Stimulated activated CD8-positive, alpha-beta memory T cell treated with anti-CD3 and anti-CD28 coated beads, Interleukin-4, amount 100 ng/mL, for 4 hours (primary cell): Measurements from ENCODE around the gene LTK.

Experiments used
- DNase-seq, 2 donors: peaks; one replicate each; pipeline ENCODE4 v3.0.0-alpha.2; 2020; ENCODE audit warnings: low read depth in 2 of 2, low spot score in 1 of 2

The LTK gene

DNA sequence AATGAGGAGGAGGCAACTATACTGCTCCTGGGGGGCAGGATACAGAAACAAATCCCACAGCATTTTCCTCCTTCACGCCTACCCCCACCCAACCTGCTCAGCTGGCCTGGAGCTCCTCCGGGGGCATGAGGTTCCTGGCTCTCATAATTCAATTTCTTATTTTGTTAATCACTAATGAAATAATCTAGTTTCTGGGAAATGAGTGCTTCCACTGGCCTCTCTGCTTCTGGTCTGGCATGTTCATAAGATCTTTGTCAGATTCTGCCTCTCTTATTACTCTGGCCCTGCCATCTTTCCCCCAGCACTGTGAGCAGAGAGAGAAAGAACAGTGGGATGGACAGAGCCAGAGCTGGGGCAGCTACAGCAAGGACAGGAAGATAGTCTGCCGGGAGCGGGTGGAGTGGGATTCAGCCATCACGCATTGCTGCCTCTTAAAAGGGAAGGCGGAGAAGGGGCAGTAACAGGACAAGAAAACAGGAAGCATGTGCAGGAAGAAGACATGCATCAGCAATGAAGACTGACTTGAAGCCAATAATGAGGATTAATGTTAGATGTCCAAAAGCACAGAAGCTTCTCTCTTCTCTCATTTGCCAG, 16.8 kb upstream of the LTK start:
- DNase-seq: no peak

DNA sequence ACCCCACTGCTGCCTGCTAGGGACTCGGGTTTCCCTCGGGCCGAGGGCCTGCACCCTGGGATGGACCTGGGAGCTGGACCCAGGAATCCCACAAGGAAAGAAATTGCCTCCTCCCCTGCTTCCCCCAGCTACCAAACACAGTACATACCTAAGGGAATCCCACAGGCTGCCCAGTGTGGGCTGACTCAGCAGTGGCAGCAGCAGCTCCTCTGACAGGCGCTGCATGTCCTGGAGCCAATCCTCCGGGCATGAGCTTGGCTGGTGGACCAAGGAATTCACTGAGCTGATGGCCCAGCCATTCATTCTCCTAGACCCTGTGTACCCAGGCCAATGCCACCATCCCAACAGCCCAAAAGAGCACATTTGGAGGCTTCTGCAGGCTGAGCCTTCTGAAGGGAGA, 9.5 kb upstream of the LTK start:
- DNase-seq: no peak

DNA sequence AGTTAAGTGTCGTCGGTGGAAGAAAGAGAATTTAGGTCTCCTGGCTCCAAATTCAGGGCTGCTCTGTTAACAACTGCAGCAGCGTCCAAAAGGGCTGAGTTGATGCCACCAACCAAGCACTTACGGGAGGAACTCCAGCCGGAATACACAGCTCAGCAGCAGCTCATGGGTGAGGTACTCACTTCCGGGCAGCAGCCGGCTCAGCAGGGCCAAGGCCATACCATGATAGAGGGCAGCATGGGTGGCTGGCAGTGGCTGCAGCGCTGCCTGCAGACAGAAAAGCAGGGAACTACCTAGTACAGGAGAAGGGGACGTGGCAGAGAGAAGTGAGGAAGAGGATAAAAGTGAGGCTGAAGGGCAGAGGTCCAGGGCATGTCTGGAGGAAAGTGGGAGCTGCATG, 8.0 kb upstream of the LTK start:
- DNase-seq: no peak

DNA sequence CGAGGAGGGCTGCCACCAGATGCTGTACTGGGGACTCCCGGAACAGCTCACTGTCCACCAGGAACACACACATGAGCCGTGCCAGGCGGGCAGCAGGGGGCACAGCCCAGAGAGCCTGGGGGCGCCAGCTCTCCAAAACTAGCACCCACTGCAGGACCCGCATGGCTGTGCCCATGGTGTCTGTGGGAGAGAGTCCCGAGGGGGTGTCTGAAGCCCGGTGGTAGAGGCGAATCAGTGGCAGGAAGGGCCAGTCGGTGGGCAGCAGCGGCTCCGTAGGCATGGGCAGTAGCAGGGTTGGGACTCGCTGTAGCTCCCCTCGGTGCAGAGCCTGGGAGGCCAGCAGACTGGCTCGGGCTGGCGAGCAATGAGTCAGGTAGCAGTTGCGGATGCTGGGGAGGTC, 7.0 kb upstream of the LTK start:
- DNase-seq: no peak

DNA sequence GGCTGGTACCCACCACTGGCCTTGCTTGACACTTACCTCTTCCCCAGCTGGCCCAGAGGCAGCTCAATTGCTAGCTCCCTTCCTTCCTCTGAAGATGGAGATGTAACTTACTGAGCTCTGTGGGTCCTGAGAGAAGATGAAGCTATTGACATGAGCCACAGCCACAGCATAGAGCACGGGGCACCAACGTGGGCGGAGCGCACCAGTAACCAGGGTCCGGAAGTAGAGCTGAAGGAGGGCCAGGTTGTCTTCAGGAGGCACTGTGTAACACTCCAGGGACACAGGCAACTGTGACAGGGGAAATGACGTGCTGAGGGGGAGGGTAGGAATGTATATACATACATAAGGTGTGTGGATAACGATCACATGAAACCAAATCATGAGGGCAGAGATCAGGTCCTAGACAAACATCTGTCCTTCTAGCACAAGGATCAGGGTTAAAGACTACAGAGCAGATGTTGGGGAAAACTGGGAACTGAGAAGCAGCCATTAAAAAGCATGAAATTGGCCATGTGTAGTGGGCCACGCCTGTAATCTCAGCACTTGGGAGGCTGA, 4.3 kb upstream of the LTK start:
- no peak for DNase-seq

DNA sequence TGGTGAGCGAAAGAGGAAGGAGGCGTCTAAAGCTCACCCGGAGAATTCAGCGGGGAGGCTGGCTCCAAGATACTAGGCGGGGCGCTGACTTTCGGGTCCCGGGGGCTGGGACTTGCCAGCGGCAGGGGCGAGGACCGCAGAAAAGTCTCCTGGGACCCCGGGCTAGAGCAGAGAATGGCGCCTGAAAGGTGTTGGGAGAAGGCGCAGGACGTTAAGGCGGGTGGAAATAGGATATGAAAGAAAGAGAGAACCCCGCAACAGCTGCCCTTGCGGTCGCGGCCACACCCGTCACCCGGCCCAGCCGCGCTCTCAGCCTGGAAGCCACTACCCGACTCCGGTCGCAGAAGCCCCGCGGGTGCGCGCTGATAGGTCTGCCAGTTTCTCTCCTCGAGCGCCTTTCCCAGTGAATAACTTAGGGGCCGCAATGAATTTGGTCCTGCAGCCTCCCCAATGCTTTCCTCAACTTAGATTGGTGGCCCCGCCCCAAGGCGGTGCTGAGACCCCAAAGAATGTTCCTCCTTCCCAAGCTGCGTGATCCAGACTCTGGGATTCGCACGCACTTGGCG, 604 bp downstream of the LTK start:
- DNase-seq: no peak

DNA sequence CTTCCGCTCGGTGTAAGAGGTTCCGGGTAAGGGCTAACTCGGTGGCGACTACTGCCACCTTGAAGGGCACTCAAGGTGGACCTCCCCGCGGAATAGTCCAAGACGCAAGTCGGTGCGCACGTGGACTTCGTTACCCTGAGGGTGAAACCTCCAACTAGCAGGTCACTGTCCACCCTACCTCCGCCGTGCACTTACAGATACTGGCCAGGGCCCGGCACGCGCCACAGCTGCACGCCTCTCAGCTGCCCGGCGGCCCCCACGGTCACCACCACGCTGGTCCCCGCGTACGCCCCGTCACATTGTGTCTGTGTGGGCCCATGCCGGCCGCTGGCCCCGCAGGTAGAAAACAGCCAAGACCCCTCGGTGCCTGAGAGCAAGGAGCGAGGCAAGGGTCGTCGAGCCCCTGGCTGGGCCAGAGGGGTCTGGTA, 1.1 kb downstream of the LTK start:
- DNase-seq: no peak

DNA sequence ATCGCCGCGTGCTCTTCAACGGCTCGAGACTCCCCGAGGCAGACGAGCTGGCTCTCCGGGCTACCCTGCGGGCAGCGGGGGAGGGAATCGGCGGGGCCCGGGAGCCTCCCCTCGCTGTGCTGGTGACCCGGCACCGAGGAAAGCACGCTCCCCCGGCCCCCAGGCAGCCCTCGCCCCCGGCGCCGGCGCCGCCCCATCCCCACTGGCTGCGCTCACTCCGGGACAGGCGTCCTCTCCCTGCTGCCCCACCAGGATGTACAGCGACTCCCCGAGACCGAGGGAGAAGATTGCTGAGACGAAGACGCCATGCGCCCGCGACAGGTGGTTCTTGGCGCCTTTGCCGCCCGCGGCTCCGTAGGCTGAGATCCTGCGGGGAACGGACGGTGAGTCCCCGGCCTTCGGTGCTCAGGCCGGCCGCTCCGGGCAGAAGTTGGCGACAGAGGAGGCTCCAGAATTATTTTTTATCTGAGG, 1.7 kb downstream of the LTK start:
- no peak for DNase-seq

DNA sequence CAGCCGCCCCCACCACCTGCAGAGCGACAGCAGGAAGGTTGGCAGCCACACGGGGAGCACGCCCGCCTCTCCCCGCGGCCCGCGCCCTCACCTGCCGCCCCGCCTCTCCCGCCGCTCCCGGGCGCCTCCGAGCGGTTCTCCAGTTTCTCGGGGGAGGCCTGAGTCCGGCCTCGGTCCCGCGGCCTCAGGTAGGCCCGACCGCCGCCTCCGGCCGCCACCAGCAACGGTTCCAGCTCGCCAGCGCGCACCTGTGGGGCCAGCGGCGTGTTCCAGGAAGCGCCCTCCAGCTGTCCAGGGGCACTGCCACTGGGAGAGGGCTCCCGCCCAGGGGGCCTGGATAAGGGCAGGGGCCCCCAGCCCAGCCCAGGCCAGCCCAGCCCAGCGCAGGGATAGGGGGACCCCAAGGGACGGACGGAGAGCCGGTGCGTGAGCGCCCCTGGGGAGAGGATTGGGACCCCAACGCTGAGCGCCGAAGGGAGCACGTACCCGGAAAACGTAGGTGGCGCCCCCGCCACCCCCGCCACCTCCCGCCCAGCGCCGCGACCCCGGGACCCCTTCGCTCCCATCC, 2.2 kb downstream of the LTK start:
- no peak for DNase-seq

DNA sequence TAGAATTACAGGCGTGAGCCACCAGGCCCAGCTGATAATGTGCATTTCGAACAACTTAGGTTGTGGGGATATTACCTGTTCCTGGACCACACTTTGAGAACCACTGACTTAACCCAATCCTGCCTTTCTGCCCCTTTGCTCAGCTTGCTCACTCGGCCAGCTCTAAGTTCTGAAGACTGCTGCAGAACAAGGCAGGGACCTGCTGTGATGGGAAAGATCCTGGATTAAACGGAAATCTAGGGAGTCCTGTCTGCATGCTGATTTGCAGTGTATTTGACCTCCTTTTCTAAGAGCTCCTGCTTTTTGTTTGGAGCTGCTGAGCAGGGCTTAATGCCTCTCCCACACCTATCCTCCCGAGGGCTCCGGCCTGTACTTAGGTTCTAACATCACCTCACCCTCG, 2.9 kb downstream of the LTK start:
- no peak for DNase-seq

DNA sequence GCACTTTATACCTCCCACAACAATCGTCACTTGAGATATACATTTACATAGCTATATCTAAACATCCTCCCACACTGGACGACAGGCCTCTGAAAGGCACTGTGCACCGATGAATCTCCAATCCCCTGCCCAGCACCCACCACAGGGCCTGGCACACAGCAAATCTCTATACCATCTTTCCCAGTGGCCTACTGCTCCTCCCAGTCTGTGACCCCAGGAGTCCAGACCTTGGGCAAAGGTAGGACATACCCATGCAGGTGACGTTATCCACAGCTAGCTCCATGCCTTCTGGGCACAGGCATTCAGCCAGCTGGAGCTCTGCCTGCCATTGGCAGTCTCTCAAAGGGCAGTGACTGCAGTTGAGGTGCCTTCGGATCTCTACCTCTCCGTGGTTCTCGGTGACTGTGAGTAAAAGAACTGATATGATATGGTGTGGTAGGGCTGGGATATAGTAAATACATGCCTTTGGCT, 5.8 kb downstream of the LTK start:
- no peak for DNase-seq

DNA sequence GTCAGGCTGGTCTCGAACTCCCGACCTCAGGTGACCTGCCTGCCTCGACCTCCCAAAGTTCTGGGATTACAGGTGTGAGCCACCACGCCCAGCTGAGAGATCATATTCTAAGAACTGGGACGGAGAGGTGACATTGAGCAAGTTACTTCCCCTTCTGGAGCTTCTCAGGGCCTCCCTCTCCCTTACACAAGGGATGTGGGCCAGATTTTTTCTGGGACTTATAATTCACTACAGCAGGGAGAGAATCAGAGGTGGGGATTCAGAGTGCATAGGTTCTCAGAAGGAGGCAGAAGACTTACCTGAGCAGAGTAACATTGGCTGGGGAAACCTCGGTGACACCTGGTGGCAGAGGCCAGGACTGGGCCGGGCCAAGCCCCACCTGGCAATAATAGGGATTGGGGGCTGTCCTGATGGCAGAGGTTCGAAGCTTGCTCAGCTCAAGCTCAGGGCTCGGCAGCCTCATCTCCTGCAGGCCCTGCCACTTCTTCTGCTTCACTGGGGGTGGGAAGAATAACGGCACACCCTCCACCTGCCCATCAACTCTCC, 6.8 kb downstream of the LTK start:
- DNase-seq: no peak

DNA sequence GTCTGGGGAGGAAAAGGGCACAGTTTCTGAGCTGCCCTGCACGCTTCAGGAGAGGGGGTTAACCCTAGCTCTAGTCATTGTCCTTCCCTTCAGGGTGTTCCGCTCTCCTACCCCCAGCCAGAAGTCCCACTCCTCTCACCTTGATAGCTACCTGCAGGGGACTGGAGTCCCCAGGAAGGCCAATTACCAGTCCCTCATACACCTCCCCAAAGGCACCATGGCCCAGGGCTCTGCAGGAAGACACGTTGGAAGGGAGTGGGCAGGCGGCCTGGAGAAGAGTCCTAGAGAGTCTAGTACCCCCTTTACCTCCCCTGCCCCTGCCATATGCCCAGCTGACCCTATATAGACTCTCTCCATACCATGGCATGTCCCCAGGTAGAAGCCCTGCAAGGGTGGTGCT, 7.9 kb downstream of the LTK start:
- no peak for DNase-seq

DNA sequence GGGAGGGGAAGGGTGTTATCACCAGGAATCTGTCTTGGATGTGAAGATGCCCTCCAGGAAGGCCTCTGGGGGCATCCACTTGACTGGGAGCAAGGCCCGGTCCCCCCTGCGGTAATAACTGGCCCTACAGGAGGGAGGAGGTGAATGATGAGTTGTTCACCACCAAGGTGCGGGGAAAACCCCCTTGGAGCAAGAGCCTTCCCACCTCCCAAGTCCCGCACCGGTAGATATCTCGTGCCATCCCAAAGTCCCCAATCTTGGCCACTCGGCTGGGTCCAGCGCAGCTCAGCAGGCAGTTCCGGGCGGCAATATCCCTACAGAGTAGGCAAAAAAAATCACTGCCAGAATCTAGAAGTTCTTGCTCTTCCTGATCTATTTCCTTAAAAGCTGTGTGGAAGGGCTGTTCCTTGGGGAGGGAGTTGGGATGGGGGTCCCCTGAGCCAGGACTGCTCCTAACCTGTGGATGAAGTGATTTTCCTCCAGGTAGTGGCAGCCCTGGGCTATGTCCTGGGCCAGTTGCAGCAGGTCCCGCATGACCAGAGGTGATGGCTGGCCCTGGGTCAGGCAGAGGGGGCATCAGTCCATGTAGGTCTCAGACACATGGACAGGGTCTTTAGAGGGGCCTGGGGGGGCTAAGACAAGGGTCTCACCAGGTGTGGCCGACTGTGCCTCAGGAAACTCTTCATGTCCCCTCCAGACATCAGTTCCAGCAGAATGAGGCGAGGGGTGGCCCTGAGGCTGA, 8.7 kb downstream of the LTK start:
- DNase-seq: no peak

DNA sequence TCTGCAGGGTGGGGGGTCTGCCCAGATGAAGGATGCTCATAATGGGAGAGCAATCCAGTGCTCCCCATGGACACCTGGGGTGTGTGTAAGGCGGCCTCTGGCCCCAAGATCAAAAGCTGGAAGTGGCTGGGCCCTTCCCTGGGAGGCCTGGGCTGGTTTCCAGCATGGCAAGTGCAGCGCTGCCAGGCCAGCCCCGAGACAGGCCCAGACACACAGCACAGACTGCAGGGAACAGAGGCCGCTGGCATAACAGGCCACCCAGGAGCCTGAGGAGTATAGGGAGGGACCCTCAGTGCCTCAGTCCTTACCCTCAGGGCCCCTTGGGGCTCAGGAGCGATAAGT, 10.0 kb downstream of the LTK start:
- no peak for DNase-seq

DNA sequence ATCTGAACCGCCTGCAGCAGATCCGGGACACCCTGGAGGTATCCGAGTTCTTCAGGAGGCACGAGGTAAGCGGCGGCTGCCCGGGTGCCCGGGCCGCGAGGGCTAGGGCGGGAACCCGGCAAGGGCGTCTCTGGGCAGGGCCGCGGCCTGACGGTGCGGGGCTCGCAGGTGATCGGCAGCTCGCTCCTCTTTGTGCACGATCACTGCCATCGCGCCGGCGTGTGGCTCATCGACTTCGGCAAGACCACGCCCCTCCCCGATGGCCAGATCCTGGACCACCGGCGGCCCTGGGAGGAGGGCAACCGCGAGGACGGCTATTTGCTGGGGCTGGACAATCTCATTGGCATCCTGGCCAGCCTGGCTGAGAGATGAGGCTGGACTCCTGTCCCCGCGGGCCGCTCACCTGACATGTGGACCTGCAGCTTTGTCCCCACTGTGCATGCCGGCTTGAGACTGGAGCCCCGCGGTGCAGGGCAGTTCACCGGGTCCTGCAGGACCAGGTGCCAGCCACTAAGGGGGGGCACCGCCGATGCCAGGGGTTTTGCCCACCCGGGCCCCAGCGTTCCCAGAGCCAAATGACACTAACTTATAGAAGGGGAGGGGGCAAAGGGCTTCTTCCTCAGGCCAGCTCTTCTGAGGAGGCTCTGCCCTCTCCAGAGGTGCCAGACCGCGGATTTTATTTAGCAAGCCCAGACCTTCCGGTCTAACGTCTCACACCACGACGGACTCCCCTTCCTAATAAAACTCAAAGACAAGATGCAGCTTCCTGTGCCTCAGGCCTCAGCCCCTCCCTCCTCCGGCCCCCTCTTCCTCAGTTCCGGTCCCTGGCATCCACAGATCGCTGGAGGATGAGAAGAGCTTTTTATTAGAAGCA, 10.6 kb downstream of the LTK start:
- DNase-seq: no peak

DNA sequence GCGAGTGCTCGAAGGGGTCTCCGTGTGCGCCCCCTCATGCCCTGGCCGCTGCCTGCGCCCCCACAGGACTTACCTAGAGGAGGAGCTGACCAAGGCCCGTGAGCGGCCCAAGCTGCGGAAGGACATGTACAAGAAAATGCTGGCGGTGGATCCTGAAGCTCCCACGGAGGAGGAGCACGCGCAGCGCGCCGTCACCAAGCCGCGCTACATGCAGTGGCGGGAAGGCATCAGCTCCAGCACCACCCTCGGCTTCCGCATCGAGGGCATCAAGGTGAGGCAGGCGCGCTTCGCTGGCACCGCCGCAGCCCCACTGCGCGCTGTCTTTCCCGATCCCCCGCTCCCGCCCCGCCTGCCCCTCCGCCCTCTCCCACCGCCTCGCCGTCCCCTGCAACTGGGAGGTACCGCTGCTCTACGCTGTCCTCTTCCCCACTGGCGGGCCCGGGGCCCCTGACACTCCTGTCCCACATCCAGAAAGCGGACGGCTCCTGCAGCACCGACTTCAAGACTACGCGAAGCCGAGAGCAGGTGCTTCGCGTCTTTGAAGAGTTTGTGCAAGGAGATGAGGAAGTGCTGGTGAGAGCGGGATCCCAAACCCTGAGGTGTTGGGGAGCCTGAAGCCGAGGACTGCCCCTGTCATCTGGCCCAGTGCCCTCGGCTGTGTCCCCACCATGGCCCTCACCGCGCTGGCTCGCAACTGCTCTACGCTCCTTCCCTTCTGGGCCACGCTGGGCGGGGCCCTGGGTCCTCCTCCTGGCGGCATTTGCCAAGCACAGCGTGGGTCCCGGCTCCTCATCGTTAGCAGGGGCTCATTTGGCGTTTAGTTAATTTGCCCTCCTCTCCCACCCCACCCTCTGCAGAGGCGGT, 11.5 kb downstream of the LTK start:
- no peak for DNase-seq

DNA sequence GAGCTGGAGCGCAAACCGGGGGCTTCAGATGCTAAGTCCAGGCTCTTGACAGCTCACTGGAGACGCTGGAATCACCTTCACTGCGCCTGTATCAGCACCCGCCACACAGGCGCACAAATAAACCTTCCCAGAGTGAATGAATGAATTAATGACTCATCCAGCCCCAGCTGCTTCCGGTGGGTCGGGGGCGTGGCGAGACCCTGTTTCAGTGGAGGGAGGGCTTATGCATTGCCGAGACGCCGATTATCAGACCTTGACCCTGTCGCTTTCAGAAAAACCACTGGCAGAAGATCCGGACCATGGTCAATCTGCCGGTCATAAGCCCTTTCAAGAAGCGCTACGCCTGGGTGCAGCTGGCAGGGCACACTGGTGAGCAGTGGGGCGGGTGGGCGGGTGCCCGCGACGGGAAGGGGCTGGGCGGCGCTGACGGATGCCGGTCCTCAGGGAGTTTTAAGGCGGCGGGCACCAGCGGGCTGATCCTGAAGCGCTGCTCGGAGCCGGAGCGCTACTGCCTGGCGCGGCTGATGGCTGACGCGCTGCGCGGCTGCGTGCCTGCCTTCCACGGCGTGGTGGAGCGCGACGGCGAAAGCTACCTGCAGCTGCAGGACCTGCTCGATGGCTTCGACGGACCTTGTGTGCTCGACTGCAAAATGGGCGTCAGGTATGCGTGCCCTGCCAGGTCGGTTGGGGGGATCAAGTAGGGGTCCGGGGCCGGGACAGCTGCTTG, 12.3 kb downstream of the LTK start:
- no peak for DNase-seq
